Karpas-422 (cell line): ENCODE data around the gene DNAH7. TPM values are rescaled to one million over a fixed set of nuclear protein-coding genes. Genes with fewer than 3 reads are reported as not detected.

Source experiments
- DNase-seq: peaks from one replicate; pipeline ENCODE4 v3.0.0-alpha.2; 2015
- H2AFZ ChIP-seq: fragments of 200-600 bp; sonication (generic); 2 replicates; pipeline ENCODE4 v1.6.1; 2014; ENCODE audit warnings: antibody characterized with exemption, low read length, mixed read lengths
- H3K27ac ChIP-seq: fragments of 200-600 bp; sonication (generic); 2 replicates; pipeline ENCODE4 v1.5.1; 2014; ENCODE audit warnings: mild to moderate bottlenecking, low read length, moderate library complexity
- H3K27me3 ChIP-seq: fragments of 200-600 bp; sonication (generic); 2 replicates; pipeline ENCODE4 v1.6.1; 2014; ENCODE audit warnings: low read length, mixed read lengths
- H3K36me3 ChIP-seq: fragments of 200-600 bp; sonication (generic); 2 replicates; pipeline ENCODE4 v1.6.1; 2014; ENCODE audit warnings: low read length, mixed read lengths; ENCODE audit not compliant: insufficient read depth
- H3K4me1 ChIP-seq: fragments of 200-600 bp; sonication (generic); 2 replicates; pipeline ENCODE4 v1.6.1; 2014; ENCODE audit warnings: mild to moderate bottlenecking, low read length, mixed read lengths
- H3K4me2 ChIP-seq: fragments of 200-600 bp; sonication (generic); 2 replicates; pipeline ENCODE4 v1.6.1; 2014; ENCODE audit warnings: low read length, low read depth, mild to moderate bottlenecking; ENCODE audit not compliant: poor library complexity, severe bottlenecking
- H3K4me3 ChIP-seq: fragments of 200-600 bp; sonication (generic); 2 replicates; pipeline ENCODE4 v1.5.1; 2014; ENCODE audit warnings: mild to moderate bottlenecking, antibody characterized with exemption, low read length, mixed read lengths
- H3K79me2 ChIP-seq: fragments of 200-600 bp; sonication (generic); 2 replicates; pipeline ENCODE4 v1.6.1; 2014; ENCODE audit warnings: mild to moderate bottlenecking, low read length, mixed read lengths
- H3K9ac ChIP-seq: fragments of 200-600 bp; sonication (generic); 2 replicates; pipeline ENCODE4 v1.6.0; 2014; ENCODE audit warnings: low read length
- H3K9me2 ChIP-seq: fragments of 200-600 bp; sonication (generic), shearing (Covaris generic); replicated peaks from 2 replicates; pipeline ENCODE4 v1.6.0; 2014; ENCODE audit warnings: mild to moderate bottlenecking, low read length, moderate library complexity; ENCODE audit not compliant: insufficient read depth
- H3K9me3 ChIP-seq: fragments of 300-700, 200-600 bp; sonication (generic); 2 replicates; pipeline ENCODE4 v1.6.1; 2014; ENCODE audit warnings: low read length, mixed read lengths
- H4K20me1 ChIP-seq: fragments of 200-600 bp; sonication (generic); 2 replicates; pipeline ENCODE4 v1.6.1; 2014; ENCODE audit warnings: mild to moderate bottlenecking, antibody characterized with exemption, low read length, low read depth; ENCODE audit not compliant: insufficient read depth
- total RNA-seq: library from RNA; depleted of rRNA; stranded (reverse); fragments of >200 nt; shearing (Covaris generic); gene quantifications from 2 replicates; pipeline ENCODE4 v1.2.3, GENCODE V29; 2014; ENCODE audit warnings: low replicate concordance

The DNAH7 gene
- total RNA-seq, 1 experiment from 2014 or later, result 0.82 TPM

DNA sequence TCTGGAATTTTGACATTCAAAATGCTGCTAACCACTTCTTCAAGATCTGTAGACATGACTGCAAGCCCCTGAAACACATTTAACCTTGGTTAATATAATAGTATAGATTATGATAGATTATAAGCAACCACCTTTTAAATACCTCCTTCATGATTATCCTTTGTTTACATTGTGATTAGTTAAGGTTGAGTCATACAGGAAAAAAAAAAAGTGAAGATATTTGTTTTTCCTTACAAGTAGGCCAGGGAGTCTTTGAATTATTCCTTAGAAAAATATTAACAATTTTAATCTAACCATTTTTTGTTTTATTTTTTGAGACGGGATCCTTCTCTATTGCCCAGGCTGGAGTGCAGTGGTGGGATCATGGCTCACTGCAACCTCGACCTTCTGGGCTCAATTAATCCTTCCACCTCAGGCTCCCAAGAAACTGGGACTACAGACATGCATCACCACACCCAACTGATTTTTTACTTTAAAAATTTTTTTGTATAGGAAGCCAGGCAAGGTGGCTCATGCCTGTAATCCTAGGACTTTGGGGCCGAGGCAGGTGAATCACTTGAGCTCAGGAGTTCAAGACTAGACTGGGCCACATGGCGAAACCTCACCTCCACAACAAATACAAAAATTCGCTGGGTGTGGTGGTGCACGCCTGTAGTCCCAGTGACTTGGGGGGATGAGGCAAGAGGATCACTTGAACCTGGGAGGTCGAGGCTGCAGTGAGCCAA lies 312.3 kb downstream of the DNAH7 start:
- Histone ChIP-seq H3K79me2 (no peaks in the 10 kb centered on the region), H3K4me1 (no peaks in the 10 kb centered on the region), H3K4me3 (no peak overlapping the region), H3K36me3 (0 out of 2 replicates have a peak, but pooled peaks cover 4% of the 10 kb centered on the region), H3K4me2 (no peak overlapping the region), H4K20me1 (no peaks in the 10 kb centered on the region), H3K9me2 (no peaks in the 10 kb centered on the region), H3K27me3 (no peaks in the 10 kb centered on the region), H3K9ac (no peak overlapping the region), H2AFZ (no peak overlapping the region), H3K27ac (no peak overlapping the region), H3K9me3 (peaks cover 8% of the 10 kb centered on the region)
- DNase-seq, result no peak

DNA sequence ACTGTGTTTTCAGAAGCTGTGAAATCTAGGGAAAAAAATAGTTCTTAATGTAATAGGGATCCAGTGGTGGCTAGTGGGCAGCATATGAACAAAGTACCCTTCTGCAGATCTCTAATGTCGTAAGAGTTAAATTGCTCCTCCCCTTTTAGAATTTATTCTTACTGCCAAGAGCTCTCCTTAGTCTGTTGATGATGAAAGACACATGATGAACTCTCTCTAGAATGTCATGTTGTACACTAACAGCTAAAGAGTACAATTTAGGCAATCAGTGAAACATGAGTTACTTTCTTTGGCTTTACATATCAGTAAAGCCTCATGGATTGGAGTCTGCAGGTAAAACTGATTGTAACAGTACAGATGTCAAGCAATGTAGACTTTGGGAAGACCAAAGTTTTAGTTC lies 327.4 kb downstream of the DNAH7 start:
- Histone ChIP-seq H3K4me2 (no peak overlapping the region), H3K4me3 (no peak overlapping the region), H3K27ac (no peak overlapping the region), H3K9me3 (no peaks in the 10 kb centered on the region), H3K27me3 (no peaks in the 10 kb centered on the region), H3K36me3 (peaks cover 3% of the 10 kb centered on the region; the same call in 1 of the 2 replicates), H3K79me2 (no peaks in the 10 kb centered on the region), H2AFZ (no peak overlapping the region), H4K20me1 (no peaks in the 10 kb centered on the region), H3K4me1 (no peaks in the 10 kb centered on the region), H3K9me2 (no peaks in the 10 kb centered on the region), H3K9ac (no peak overlapping the region)
- no peak for DNase-seq

DNA sequence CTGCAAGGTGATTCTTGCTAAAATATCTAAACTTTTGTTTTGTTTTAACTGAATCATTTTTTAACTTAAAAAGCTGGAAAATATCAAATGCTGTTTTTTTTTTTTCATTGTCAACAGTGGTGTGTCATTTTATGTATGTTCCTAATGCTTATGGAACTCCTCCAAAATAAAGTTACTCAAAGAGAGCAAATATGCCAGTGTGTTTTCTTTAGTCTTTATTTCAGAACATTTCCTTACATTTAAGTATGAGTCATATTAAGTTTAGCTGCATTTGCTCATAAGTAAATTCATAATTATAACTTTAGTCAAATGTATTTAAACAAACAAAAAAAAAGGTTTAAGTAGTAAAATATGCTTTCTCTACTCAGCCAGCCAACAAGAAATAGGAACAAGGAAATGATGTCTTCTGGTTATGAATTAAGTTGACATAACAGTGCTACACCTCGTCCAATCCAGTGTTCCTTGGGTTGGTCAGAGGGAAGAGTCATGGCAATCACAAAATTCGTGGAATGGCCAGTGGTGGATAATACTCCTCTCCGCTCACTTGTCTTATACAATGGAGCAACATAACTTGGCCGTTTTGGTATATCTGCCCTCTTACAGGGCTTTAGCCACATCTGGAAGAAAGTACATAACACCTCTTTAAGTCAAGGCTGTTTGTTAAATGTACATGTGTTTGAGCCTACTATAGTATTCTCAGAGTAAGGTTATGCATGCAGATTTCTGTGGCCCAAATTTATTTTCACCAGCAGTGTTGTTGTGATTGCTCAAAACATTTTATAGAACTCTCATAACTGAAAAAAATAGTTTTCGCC lies 330.9 kb downstream of the DNAH7 start:
- no peaks in the 10 kb centered on the region for H3K27me3 ChIP-seq
- no peak overlapping the region for H2AFZ ChIP-seq
- H3K79me2 ChIP-seq, result no peaks in the 10 kb centered on the region
- H3K4me1 ChIP-seq, result no peaks in the 10 kb centered on the region
- no peak overlapping the region for H3K4me3 ChIP-seq
- H3K36me3 ChIP-seq, result peaks cover 8% of the 10 kb centered on the region; the same call in 1 of the 2 replicates
- H3K9me2 ChIP-seq, result no peaks in the 10 kb centered on the region
- no peak overlapping the region for H3K27ac ChIP-seq
- DNase-seq, result no peak
- H3K9ac ChIP-seq, result no peak overlapping the region
- no peak overlapping the region for H3K4me2 ChIP-seq
- no peaks in the 10 kb centered on the region for H4K20me1 ChIP-seq
- H3K9me3 ChIP-seq, result no peaks in the 10 kb centered on the region

DNA sequence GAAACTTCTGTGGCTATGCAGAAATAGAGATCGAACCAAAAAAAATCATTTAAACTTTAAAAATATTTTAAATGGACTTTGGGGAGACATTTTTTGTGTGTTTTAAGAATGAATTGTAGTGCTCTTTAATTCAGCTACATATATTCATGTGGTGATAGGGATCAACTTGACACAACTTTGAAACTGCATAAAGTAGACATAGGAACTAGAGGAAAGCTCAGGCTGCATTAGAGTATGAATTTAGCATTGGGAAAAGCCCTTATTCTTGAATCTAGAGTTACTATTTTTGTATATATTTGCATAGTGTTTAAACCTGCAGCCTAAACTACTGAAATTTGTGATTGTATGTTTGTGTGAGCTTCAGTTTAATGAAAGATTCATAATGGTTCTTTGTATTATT lies 333.3 kb downstream of the DNAH7 start:
- Histone ChIP-seq H3K4me1 (no peaks in the 10 kb centered on the region), H3K79me2 (no peaks in the 10 kb centered on the region), H3K4me3 (no peak overlapping the region), H4K20me1 (no peaks in the 10 kb centered on the region), H3K27me3 (no peaks in the 10 kb centered on the region), H2AFZ (no peak overlapping the region), H3K27ac (no peak overlapping the region), H3K9me2 (no peaks in the 10 kb centered on the region), H3K36me3 (peaks cover 13% of the 10 kb centered on the region; the same call in 1 of the 2 replicates), H3K4me2 (no peak overlapping the region), H3K9me3 (no peaks in the 10 kb centered on the region), H3K9ac (no peak overlapping the region)
- DNase-seq, result no peak

DNA sequence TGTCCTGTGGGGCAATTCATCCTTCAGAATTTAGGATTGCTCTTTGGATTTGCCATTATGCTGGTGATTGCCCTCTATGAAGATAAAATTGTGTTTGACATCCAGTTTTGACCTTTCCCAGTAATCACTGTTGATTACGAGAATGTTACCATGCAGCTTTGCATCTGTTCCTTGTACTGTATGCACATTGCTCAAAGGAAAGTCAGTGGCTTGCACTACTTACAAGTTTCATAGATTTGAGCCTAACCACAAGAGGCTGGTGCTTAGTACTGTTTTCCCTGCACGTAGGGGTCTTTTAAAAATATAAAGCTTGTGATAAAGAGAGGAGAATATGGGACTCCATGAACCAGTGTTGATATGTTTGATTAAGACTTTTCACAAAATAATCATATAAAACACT lies 333.7 kb downstream of the DNAH7 start:
- H2AFZ ChIP-seq, result no peak overlapping the region
- no peaks in the 10 kb centered on the region for H3K9me2 ChIP-seq
- DNase-seq, result no peak
- no peaks in the 10 kb centered on the region for H3K79me2 ChIP-seq
- H3K4me2 ChIP-seq, result no peak overlapping the region
- peaks cover 13% of the 10 kb centered on the region; the same call in 1 of the 2 replicates for H3K36me3 ChIP-seq
- no peaks in the 10 kb centered on the region for H3K9me3 ChIP-seq
- H3K4me3 ChIP-seq, result no peak overlapping the region
- H3K27ac ChIP-seq, result no peak overlapping the region
- no peak overlapping the region for H3K9ac ChIP-seq
- H3K4me1 ChIP-seq, result no peaks in the 10 kb centered on the region
- no peaks in the 10 kb centered on the region for H3K27me3 ChIP-seq
- no peaks in the 10 kb centered on the region for H4K20me1 ChIP-seq

DNA sequence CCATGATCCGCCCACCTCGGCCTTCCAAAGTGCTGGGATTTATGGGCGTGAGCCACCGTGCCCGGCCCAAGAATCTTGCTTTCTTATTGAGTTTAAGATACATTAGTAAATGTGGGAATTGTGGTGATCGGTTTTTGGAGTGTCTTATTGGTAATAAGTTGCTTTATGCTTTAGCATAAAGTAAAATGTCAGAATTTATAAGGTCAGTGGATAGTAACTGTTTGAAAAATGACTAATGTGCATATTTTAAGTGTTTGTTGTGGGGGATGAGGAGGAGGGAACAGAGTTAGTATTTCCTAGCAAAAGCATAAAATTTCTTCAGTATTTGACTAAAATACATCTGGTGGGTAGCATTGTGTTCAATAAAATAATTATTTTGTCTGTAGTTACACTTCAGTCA lies 334.2 kb downstream of the DNAH7 start:
- Histone ChIP-seq H3K27me3 (no peaks in the 10 kb centered on the region), H3K9me3 (no peaks in the 10 kb centered on the region), H2AFZ (no peak overlapping the region), H3K9ac (no peak overlapping the region), H3K9me2 (no peaks in the 10 kb centered on the region), H3K79me2 (no peaks in the 10 kb centered on the region), H3K4me2 (no peak overlapping the region), H3K27ac (no peak overlapping the region), H3K4me1 (no peaks in the 10 kb centered on the region), H4K20me1 (no peaks in the 10 kb centered on the region), H3K4me3 (no peak overlapping the region), H3K36me3 (0 out of 2 replicates have a peak, but pooled peaks cover 10% of the 10 kb centered on the region)
- no peak for DNase-seq

DNA sequence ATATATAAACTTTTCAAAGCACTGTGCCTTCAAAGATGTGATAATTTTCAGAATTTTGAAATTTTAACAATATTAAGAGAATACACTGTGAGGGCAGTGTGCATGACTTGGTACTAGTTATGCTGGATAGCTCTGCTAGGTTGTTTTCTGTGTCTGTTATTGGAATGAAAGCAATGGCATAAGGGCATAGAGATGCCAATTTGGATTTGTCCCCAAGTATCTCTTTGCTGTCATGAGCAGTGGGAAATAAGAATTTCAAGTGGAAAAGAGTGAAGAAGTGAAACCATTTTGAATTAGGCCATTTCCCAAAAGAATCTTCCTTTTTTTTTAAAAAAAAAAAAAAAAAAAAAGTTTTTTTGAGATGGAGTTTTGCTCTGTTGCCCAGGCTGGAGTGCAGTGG lies 334.8 kb downstream of the DNAH7 start:
- H3K4me2 ChIP-seq, result no peak overlapping the region
- H3K9me3 ChIP-seq, result no peaks in the 10 kb centered on the region
- H3K27me3 ChIP-seq, result no peaks in the 10 kb centered on the region
- 0 out of 2 replicates have a peak, but pooled peaks cover 10% of the 10 kb centered on the region for H3K36me3 ChIP-seq
- no peak overlapping the region for H3K4me3 ChIP-seq
- no peak overlapping the region for H3K9ac ChIP-seq
- H3K4me1 ChIP-seq, result no peaks in the 10 kb centered on the region
- H4K20me1 ChIP-seq, result no peaks in the 10 kb centered on the region
- H3K79me2 ChIP-seq, result no peaks in the 10 kb centered on the region
- no peak for DNase-seq
- H2AFZ ChIP-seq, result no peak overlapping the region
- H3K27ac ChIP-seq, result no peak overlapping the region
- no peaks in the 10 kb centered on the region for H3K9me2 ChIP-seq

DNA sequence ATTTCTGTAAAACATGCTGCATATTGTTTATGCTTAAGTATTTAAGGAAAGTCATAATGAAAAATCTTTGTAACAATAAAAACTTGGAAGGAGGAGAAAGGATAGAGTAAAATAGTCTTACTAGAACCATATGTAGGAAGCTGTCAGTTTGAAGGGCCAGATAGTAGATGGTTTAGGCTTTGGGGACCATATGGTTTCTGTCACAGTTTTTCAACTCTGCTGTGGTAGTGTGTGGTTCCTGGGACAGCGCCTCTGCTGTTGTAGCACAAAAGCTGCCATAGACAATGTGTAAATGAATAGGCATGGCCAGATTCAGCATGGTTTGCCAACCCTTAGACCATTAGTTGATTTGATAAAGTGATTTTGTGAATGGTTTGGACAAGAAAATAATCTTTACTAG lies 336.1 kb downstream of the DNAH7 start:
- Histone ChIP-seq H2AFZ (no peak overlapping the region), H3K79me2 (no peaks in the 10 kb centered on the region), H3K9me2 (no peaks in the 10 kb centered on the region), H3K27ac (no peak overlapping the region), H3K36me3 (peaks cover 10% of the 10 kb centered on the region; the same call in 1 of the 2 replicates), H3K27me3 (no peaks in the 10 kb centered on the region), H4K20me1 (no peaks in the 10 kb centered on the region), H3K9me3 (no peaks in the 10 kb centered on the region), H3K4me2 (no peak overlapping the region), H3K4me3 (no peak overlapping the region), H3K4me1 (no peaks in the 10 kb centered on the region), H3K9ac (no peak overlapping the region)
- no peak for DNase-seq
